ENCODE data around the gene SND1. TPM values are rescaled to one million over a fixed set of nuclear protein-coding genes. Genes with fewer than 3 reads are reported as not detected.

The SND1 gene
- total and polyA plus RNA-seq, 4 donors, result 59.4 to 214 (median 84.1) TPM

- TF ChIP-seq RXRA (IDR thresholded peaks at IDR 0.05) (no peak), EGR1 (IDR thresholded peaks at IDR 0.05; ENCODE audit: low read depth in 2 of 2) (no peak), RAD21 (IDR thresholded peaks at IDR 0.05) (no peak), REST (IDR thresholded peaks at IDR 0.05) (no peak), HNF4A (conservative IDR thresholded peaks at IDR 0.05) (no peak), GABPA (IDR thresholded peaks at IDR 0.05 in 1 of 2, conservative IDR thresholded peaks at IDR 0.05 in 1 of 2) (no peak)
- no peak overlapping the region for H3K4me3 ChIP-seq (ENCODE audit: low read depth in 1 of 3, low read length in 3 of 3)
- H3K9ac ChIP-seq (ENCODE audit: low read depth in 1 of 2, low read length in 2 of 2), result no peak overlapping the region
- WGBS, result 98% methylated on average over 4 of the region's 4 CpGs
- no peaks in the 10 kb centered on the region for H3K4me1 ChIP-seq (ENCODE audit: control insufficient read depth in 4 of 4, insufficient read depth in 4 of 4, low read length in 3 of 4)
- peaks cover 1 to 6% (median 3%) of the 10 kb centered on the region in 4 donors for H3K36me3 ChIP-seq (ENCODE audit: control insufficient read depth in 4 of 4, insufficient read depth in 3 of 4, low read depth in 1 of 4, low read length in 3 of 4)
- DNase-seq (ENCODE audit: low spot score), result no peak
- H3K27me3 ChIP-seq (ENCODE audit: control insufficient read depth in 4 of 4, insufficient read depth in 4 of 4, low read length in 3 of 4), result no peaks in the 10 kb centered on the region
- no peaks in the 10 kb centered on the region for H3K9me3 ChIP-seq (ENCODE audit: control insufficient read depth in 4 of 4, low read length in 3 of 4)
- no peak overlapping the region for H3K27ac ChIP-seq (ENCODE audit: low read depth in 1 of 2, low read length in 2 of 2)
Measured at GRCh38 chr7:127981965-127982364, 330.0 kb downstream of the SND1 start.

- TF ChIP-seq FOXA1 (IDR thresholded peaks at IDR 0.05) (no peak), ATF3 (IDR thresholded peaks at IDR 0.05) (no peak), GABPA (IDR thresholded peaks at IDR 0.05 in 1 of 2, conservative IDR thresholded peaks at IDR 0.05 in 1 of 2) (no peak), HNF4G (IDR thresholded peaks at IDR 0.05) (no peak), FOXA2 (IDR thresholded peaks at IDR 0.05) (no peak), CTCF (IDR thresholded peaks at IDR 0.05; ENCODE audit: low read depth, low read length, missing input control) (no peak), ZBTB33 (IDR thresholded peaks at IDR 0.05) (no peak), HNF4A (conservative IDR thresholded peaks at IDR 0.05) (no peak), EGR1 (IDR thresholded peaks at IDR 0.05; ENCODE audit: low read depth in 2 of 2) (no peak), JUND (IDR thresholded peaks at IDR 0.05) (no peak), NR2F2 (IDR thresholded peaks at IDR 0.05) (no peak)
- no peaks in the 10 kb centered on the region for H3K27me3 ChIP-seq (ENCODE audit: control insufficient read depth in 4 of 4, insufficient read depth in 4 of 4, low read length in 3 of 4)
- no peaks in the 10 kb centered on the region for H3K9me3 ChIP-seq (ENCODE audit: control insufficient read depth in 4 of 4, low read length in 3 of 4)
- WGBS, result 93% methylated on average over 5 of the region's 5 CpGs
- no peak overlapping the region for H3K27ac ChIP-seq (ENCODE audit: low read depth in 1 of 2, low read length in 2 of 2)
- no peak overlapping the region for H3K4me3 ChIP-seq (ENCODE audit: low read depth in 1 of 3, low read length in 3 of 3)
- H3K4me1 ChIP-seq (ENCODE audit: control insufficient read depth in 4 of 4, insufficient read depth in 4 of 4, low read length in 3 of 4), result no peaks in the 10 kb centered on the region
- peaks cover 0 to 1% (median 0%) of the 10 kb centered on the region in 4 donors for H3K36me3 ChIP-seq (ENCODE audit: control insufficient read depth in 4 of 4, insufficient read depth in 3 of 4, low read depth in 1 of 4, low read length in 3 of 4)
- DNase-seq (ENCODE audit: low spot score), result no peak
- no peak overlapping the region for H3K9ac ChIP-seq (ENCODE audit: low read depth in 1 of 2, low read length in 2 of 2)
Measured at GRCh38 chr7:127983804-127984332, 331.9 kb downstream of the SND1 start.

Measured in liver (tissue), 9 donors.